CD14-positive monocyte (primary cell): ENCODE measurements around the gene FBLL1. TPM values are rescaled to one million over a fixed set of nuclear protein-coding genes. Genes with fewer than 3 reads are reported as not detected.

Experiments used
- DNase-seq, 3 donors: peaks; one replicate each; pipeline ENCODE4 v3.0.0-alpha.2; 2011 to 2022
- H2AFZ ChIP-seq: 2 replicates; pipeline ENCODE4 v1.6.0; 2012; ENCODE audit warnings: mild to moderate bottlenecking, low read depth, low read length, inconsistent platforms; ENCODE audit not compliant: insufficient read depth, poor library complexity, severe bottlenecking
- H3K27ac ChIP-seq, 2 donors: 1 replicate in 1 of 2; 2 replicates in 1 of 2; pipeline ENCODE4 v1.5.1; 2012 to 2013; ENCODE audit warnings: low read length in 2 of 2, control low read depth in 1 of 2, inconsistent platforms in 1 of 2, low read depth in 1 of 2, mild to moderate bottlenecking in 1 of 2
- H3K27me3 ChIP-seq, 2 donors: one replicate each; pipeline versions ENCODE4 v1.6.0 to v1.6.1; 2011 to 2013; ENCODE audit warnings: low read length in 2 of 2; ENCODE audit not compliant: control insufficient read depth in 2 of 2, insufficient read depth in 2 of 2
- H3K36me3 ChIP-seq, 2 donors: replicated peaks in 1 of 2; 1 replicate in 1 of 2; 2 replicates in 1 of 2; pipeline versions ENCODE4 v1.5.1 to v1.6.1; 2012 to 2013; ENCODE audit warnings: low read length in 2 of 2, control low read depth in 1 of 2, inconsistent platforms in 1 of 2, mild to moderate bottlenecking in 1 of 2; ENCODE audit not compliant: insufficient read depth in 2 of 2, control insufficient read depth in 1 of 2
- H3K4me1 ChIP-seq, 2 donors: 1 replicate in 1 of 2; 2 replicates in 1 of 2; pipeline versions ENCODE4 v1.5.1 to v1.6.1; 2012 to 2013; ENCODE audit warnings: low read length in 2 of 2, control low read depth in 1 of 2, inconsistent platforms in 1 of 2, mild to moderate bottlenecking in 1 of 2, moderate library complexity in 1 of 2; ENCODE audit not compliant: insufficient read depth in 2 of 2, control insufficient read depth in 1 of 2
- H3K4me2 ChIP-seq: replicated peaks from 2 replicates; pipeline ENCODE3; 2012; ENCODE audit warnings: low read length, moderate library complexity, mild to moderate bottlenecking; ENCODE audit not compliant: poor library complexity, severe bottlenecking; ENCODE audit errors: extremely low read depth
- H3K4me3 ChIP-seq, 3 experiments: fragments of 200-600 bp in 1 of 3; sonication (generic) in 1 of 3; replicated peaks in 1 of 3; 1 replicate in 2 of 3; 2 replicates in 1 of 3; pipeline ENCODE4 v1.5.1; 2011 to 2013; ENCODE audit warnings: low read length in 3 of 3, mild to moderate bottlenecking in 3 of 3, control low read depth in 2 of 3, low read depth in 2 of 3, inconsistent platforms in 1 of 3, moderate library complexity in 1 of 3
- H3K79me2 ChIP-seq: 2 replicates; pipeline ENCODE4 v1.6.0; 2012; ENCODE audit warnings: mild to moderate bottlenecking, control low read depth, inconsistent platforms, low read length, moderate library complexity; ENCODE audit not compliant: insufficient read depth
- H3K9ac ChIP-seq: 2 replicates; pipeline ENCODE4 v1.6.0; 2017; ENCODE audit warnings: low read length, mild to moderate bottlenecking; ENCODE audit not compliant: insufficient read depth, poor library complexity, severe bottlenecking
- H3K9me3 ChIP-seq, 2 donors: replicated peaks in 1 of 2; 1 replicate in 1 of 2; 2 replicates in 1 of 2; pipeline versions ENCODE4 v1.5.1 to v1.6.1; 2012 to 2013; ENCODE audit warnings: low read length in 2 of 2, control low read depth in 1 of 2; ENCODE audit not compliant: control insufficient read depth in 1 of 2, insufficient read depth in 1 of 2
- H4K20me1 ChIP-seq: 2 replicates; pipeline ENCODE4 v1.6.0; 2012; ENCODE audit warnings: mild to moderate bottlenecking, low read length, control low read depth, moderate library complexity; ENCODE audit not compliant: insufficient read depth
- H3K27ac Mint-ChIP-seq, 7 donors: one replicate each; pipeline ENCODE4 v1.8.0; 2020; ENCODE audit warnings: mild to moderate bottlenecking in 7 of 7, mixed read lengths in 7 of 7, moderate library complexity in 6 of 7, inconsistent platforms in 2 of 7
- H3K27me3 Mint-ChIP-seq, 3 donors: one replicate each; pipeline ENCODE4 v1.8.0; 2021 to 2022; ENCODE audit warnings: low read depth in 3 of 3, mild to moderate bottlenecking in 3 of 3, mixed read lengths in 3 of 3, moderate library complexity in 3 of 3, inconsistent platforms in 1 of 3
- H3K36me3 Mint-ChIP-seq, 2 donors: one replicate each; pipeline ENCODE4 v1.8.0; 2020; ENCODE audit warnings: mixed read lengths in 2 of 2, inconsistent platforms in 1 of 2, mild to moderate bottlenecking in 1 of 2
- H3K4me1 Mint-ChIP-seq: one replicate; pipeline ENCODE4 v1.8.0; 2020; ENCODE audit warnings: mild to moderate bottlenecking, mixed read lengths
- H3K4me3 Mint-ChIP-seq, 2 donors: one replicate each; pipeline ENCODE4 v1.8.0; 2020; ENCODE audit warnings: mild to moderate bottlenecking in 2 of 2, mixed read lengths in 2 of 2, moderate library complexity in 1 of 2
- H3K9me3 Mint-ChIP-seq, 7 donors: one replicate each; pipeline ENCODE4 v1.8.0; 2020 to 2022; ENCODE audit warnings: mixed read lengths in 7 of 7, mild to moderate bottlenecking in 6 of 7, moderate library complexity in 6 of 7, inconsistent platforms in 2 of 7
- CTCF ChIP-seq: fragments of 200-600 bp; IDR thresholded peaks from one replicate; pipeline ENCODE4 v1.8.0; 2022; ENCODE audit warnings: antibody characterized with exemption, mild to moderate bottlenecking
- WGBS: methylation state at CpG from one replicate; pipeline ENCODE4 v1.1.5; 2013; ENCODE audit warnings: missing lambda C conversion rate; ENCODE audit not compliant: insufficient coverage; 5-methylcytosine and 5-hydroxymethylcytosine counted together
- intact Hi-C, 2 donors: fragments of 100-400 bp; cut with micrococcal nuclease; formaldehyde crosslinking; loops; one replicate each; pipeline versions ENCODE4 v1.15.0 to v1.15.1; 2023
- polyA plus RNA-seq, 3 donors: library from polyadenylated mRNA; depleted of rRNA in 1 of 3; unstranded in 2 of 3; stranded (reverse) in 1 of 3; fragments of 300-500 nt in 2 of 3; fragments of >200 nt in 1 of 3; fragmentation: Illumina TruSeq in 2 of 3; gene quantifications; 1 replicate in 2 of 3; 2 replicates in 1 of 3; pipeline ENCODE4 v1.2.3, GENCODE V29; 2012 to 2021

FBLL1 gene
- polyA plus RNA-seq, 3 donors = 0.08 TPM; not detected in 2

GRCh38 chr5:168553377-168554130 lies 24.4 kb downstream of the FBLL1 start:
- H3K9me3 Mint-ChIP-seq = no peaks in the 10 kb centered on the region
- Histone ChIP-seq H3K4me2 (no peak overlapping the region), H3K4me1 (no peaks in the 10 kb centered on the region), H3K36me3 (peaks cover 35 to 87% of the 10 kb centered on the region in 2 donors), H2AFZ (no peak overlapping the region), H3K27ac (no peak overlapping the region), H3K9ac (no peak overlapping the region), H4K20me1 (peaks cover 18% of the 10 kb centered on the region), H3K9me3 (no peaks in the 10 kb centered on the region), H3K4me3 (no peak overlapping the region), H3K27me3 (no peaks in the 10 kb centered on the region), H3K79me2 (peaks cover 5% of the 10 kb centered on the region)
- no peak for DNase-seq
- intact Hi-C loops = no loop called here
- no peak overlapping the region for H3K4me3 Mint-ChIP-seq
- peaks cover 4% of the 10 kb centered on the region for H3K4me1 Mint-ChIP-seq
- WGBS = no CpG with 5 or more reads among the region's 2 CpGs
- no peak for TF ChIP-seq CTCF
- H3K27ac Mint-ChIP-seq = no peak overlapping the region
- H3K27me3 Mint-ChIP-seq = no peaks in the 10 kb centered on the region
- peaks cover 47 to 61% of the 10 kb centered on the region in 2 donors for H3K36me3 Mint-ChIP-seq

GRCh38 chr5:168557389-168557788 lies 28.3 kb downstream of the FBLL1 start:
- H3K36me3 Mint-ChIP-seq = peaks cover 69 to 80% of the 10 kb centered on the region in 2 donors

More at GRCh38 chr5:168557389-168557788, 28.3 kb downstream of the FBLL1 start:
- no peak for TF ChIP-seq CTCF
- H3K4me3 ChIP-seq = no peak overlapping the region
- WGBS = no CpG with 5 or more reads among the region's 2 CpGs
- intact Hi-C loops = no loop called here
- peaks cover 58 to 96% of the 10 kb centered on the region in 2 donors for H3K36me3 ChIP-seq
- Mint-ChIP-seq H3K27ac (no peak overlapping the region), H3K27me3 (no peaks in the 10 kb centered on the region), H3K4me1 (peaks cover 4% of the 10 kb centered on the region), H3K9me3 (no peaks in the 10 kb centered on the region), H3K4me3 (no peak overlapping the region)
- no peak overlapping the region for H3K4me2 ChIP-seq
- peaks cover 5% of the 10 kb centered on the region for H4K20me1 ChIP-seq
- no peak overlapping the region for H2AFZ ChIP-seq
- no peaks in the 10 kb centered on the region for H3K27me3 ChIP-seq
- no peaks in the 10 kb centered on the region for H3K4me1 ChIP-seq
- no peak overlapping the region for H3K27ac ChIP-seq
- H3K9ac ChIP-seq = no peak overlapping the region
- H3K79me2 ChIP-seq = peaks cover 5% of the 10 kb centered on the region
- DNase-seq = no peak
- H3K9me3 ChIP-seq = no peaks in the 10 kb centered on the region
